LNCAP (cell line): Measurements from ENCODE around the gene JMJD8.

Source experiments
- TF ChIP-seq, protein P1 (sequence below): fragments of 450-650 bp; IDR thresholded peaks from 2 replicates; pipeline ENCODE4 v1.5.1; 2017; ENCODE audit warnings: mild to moderate bottlenecking

Gene JMJD8

DNA sequence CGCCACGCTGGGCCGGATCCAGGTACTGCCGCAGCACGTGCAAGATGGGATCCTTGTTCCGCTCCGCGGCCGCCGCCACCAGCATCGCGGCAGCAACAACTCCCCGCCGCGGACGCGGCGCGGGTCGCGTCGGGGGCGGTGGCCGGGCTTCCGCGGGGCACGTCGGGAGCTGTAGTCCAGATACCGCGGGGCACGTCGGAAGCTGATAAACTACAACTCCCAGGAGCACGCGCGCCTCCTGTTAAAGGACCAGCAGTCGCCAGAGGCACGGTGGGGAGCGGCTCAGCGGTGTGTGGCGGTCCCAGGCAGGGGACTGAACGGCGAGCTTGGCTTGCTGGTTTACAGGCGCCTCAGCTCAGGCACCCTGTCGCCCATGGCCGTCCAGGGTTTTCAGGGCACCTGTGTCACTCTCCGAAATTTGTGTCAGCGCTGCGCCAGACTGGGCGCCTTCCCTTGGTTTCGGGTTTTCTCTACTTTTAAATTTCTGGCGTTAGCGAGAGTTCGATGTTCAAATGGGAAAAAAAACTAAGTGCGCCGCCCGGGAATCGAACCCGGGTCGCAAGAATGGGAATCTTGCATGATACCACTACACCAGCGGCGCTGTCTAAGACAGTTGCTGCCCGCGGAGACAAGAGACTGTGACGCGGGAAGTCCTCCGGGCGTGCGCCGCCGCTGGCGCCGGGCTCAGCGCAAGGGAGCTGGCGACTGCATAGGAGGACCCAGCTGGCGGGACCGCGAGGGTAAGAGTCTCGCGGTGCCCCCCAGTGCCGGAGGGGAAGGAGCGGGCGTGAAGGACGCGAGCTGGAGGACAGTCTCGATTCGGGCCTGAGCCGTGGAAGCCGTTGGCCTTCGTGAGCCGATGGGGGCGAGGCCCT lies 47.7 kb downstream of the JMJD8 start, which contains the start of gene METTL26:
METTL26 (minus strand) TSS at position 100 of the 875 bp plus-strand sequence; CDS start at position 85, 15 bp downstream.
- TF ChIP-seq, protein P1, sequence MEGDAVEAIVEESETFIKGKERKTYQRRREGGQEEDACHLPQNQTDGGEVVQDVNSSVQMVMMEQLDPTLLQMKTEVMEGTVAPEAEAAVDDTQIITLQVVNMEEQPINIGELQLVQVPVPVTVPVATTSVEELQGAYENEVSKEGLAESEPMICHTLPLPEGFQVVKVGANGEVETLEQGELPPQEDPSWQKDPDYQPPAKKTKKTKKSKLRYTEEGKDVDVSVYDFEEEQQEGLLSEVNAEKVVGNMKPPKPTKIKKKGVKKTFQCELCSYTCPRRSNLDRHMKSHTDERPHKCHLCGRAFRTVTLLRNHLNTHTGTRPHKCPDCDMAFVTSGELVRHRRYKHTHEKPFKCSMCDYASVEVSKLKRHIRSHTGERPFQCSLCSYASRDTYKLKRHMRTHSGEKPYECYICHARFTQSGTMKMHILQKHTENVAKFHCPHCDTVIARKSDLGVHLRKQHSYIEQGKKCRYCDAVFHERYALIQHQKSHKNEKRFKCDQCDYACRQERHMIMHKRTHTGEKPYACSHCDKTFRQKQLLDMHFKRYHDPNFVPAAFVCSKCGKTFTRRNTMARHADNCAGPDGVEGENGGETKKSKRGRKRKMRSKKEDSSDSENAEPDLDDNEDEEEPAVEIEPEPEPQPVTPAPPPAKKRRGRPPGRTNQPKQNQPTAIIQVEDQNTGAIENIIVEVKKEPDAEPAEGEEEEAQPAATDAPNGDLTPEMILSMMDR = no peak

DNA sequence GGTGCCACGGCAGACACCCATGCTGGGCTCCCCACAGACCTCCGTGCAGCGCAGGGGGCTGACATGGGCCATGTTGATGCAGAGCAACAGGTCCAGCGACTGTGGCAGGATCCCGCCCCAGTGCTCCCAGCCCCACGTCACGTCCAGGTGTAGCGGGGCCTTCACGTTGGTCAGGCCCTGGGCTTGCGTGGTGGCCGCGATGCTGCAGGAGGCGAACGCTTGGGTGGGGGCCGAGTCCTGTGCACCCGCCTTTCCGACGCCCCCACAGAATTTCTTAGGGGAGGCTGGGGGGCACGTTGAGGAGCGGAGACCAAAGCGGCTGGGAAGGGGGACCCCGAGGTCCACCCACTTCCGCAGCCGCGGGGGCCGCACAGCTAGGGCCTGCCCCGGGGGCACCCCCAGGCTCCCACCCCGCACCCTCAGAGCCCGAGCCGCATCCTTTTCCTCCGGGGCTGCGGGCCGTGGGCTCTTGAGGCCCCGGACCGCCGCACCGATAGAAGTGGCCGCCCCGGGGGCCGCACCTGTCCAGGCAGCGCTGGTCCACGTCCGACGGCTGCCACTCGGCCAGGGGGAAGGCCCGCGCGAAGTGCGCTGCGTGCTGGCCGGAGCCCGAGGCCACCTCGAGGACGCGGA lies 48.4 kb downstream of the JMJD8 start:
- TF ChIP-seq, protein P1 = no peak

DNA sequence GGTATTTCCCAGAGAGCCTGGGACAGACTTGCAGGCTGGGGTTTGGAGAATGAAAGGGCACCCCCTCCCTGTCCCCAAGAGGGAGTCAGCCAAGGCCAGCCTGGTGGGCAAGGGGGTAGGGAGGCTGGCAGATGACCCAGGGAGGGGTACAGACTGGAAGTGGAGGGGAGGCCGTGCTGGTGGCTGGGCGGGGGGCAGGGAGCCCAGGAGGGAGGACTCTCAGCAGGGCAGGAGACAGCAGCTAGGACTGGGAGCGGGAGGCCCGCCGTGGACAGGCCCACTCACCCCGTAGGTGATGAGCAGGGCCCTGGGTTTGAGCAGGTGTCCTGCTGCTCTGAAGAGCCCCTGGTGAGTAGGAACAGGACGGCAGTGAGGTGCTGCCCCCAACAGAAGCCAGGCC lies 49.1 kb downstream of the JMJD8 start:
- TF ChIP-seq, protein P1 = no peak

DNA sequence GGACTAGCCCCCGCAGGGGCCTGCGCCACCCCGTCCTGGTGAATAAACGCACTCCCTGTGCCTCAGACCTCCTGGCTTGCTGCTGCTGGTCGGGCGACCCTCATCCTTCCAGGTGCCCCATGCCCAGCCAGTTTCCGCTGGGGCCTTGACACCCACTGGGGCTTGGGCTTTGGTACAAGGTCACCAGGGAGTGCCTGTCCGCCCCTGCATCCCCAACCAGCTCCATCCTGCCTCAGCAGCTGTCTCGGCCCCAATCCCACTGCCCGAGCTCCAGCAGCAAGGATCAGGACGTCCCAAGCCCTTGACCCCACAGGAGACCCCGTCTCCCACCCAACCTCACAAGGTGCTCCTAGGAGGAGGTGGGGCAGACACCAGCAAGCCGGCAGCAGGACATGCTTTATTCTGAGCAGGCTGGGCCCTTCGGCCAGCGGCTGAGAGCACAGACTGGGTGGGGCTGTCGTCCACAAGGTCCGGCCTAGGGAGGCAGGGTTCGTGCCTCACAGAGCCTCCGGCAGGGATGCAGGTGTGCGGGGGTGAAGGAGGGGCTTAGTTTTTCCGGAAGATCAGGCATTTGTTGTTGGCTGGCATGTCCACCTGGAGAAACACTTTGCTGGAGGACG lies 50.0 kb downstream of the JMJD8 start:
- TF ChIP-seq, protein P1 = no peak

DNA sequence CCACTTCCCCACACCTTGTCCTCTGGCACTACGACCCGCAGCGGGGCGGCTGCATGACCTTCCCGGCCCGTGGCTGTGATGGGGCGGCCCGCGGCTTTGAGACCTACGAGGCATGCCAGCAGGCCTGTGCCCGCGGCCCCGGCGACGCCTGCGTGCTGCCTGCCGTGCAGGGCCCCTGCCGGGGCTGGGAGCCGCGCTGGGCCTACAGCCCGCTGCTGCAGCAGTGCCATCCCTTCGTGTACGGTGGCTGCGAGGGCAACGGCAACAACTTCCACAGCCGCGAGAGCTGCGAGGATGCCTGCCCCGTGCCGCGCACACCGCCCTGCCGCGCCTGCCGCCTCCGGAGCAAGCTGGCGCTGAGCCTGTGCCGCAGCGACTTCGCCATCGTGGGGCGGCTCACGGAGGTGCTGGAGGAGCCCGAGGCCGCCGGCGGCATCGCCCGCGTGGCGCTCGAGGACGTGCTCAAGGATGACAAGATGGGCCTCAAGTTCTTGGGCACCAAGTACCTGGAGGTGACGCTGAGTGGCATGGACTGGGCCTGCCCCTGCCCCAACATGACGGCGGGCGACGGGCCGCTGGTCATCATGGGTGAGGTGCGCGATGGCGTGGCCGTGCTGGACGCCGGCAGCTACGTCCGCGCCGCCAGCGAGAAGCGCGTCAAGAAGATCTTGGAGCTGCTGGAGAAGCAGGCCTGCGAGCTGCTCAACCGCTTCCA lies 50.6 kb downstream of the JMJD8 start:
- TF ChIP-seq, protein P1 = no peak

DNA sequence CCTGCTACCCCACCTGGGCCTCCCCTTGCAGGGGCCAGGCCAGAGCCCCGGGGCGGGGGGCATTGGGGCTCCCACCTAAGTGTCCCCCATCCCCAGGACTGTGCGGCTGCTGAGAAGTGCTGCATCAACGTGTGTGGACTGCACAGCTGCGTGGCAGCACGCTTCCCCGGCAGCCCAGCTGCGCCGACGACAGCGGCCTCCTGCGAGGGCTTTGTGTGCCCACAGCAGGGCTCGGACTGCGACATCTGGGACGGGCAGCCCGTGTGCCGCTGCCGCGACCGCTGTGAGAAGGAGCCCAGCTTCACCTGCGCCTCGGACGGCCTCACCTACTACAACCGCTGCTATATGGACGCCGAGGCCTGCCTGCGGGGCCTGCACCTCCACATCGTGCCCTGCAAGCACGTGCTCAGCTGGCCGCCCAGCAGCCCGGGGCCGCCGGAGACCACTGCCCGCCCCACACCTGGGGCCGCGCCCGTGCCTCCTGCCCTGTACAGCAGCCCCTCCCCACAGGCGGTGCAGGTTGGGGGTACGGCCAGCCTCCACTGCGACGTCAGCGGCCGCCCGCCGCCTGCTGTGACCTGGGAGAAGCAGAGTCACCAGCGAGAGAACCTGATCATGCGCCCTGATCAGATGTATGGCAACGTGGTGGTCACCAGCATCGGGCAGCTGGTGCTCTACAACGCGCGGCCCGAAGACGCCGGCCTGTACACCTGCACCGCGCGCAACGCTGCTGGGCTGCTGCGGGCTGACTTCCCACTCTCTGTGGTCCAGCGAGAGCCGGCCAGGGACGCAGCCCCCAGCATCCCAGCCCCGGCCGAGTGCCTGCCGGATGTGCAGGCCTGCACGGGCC lies 51.4 kb downstream of the JMJD8 start:
- TF ChIP-seq, protein P1 = no peak
